Stimulated activated CD4-positive, alpha-beta T cell treated with anti-CD3 and anti-CD28 coated beads, Interleukin-1b, Interleukin-23, amount 100 ng/mL, for 4 hours (primary cell): ENCODE measurements around the gene LIX1.
"Not testable (repeated sequence)": the region's sequence is repeated elsewhere in the genome, so short reads cannot be mapped to it uniquely, and the experiment has no call there.

Source experiments
- DNase-seq, 2 donors: peaks; one replicate each; pipeline ENCODE4 v3.0.0-alpha.2; 2020; ENCODE audit warnings: low read depth in 2 of 2

The LIX1 gene

GRCh38 chr5:97141539-97141938, 872 bp downstream of the LIX1 start:
- DNase-seq = no peak

- no peak for DNase-seq
Measured at GRCh38 chr5:97141031-97141430, 1.4 kb downstream of the LIX1 start.

GRCh38 chr5:97140250-97140649, 2.2 kb downstream of the LIX1 start:
- DNase-seq = not testable (repeated sequence)

- DNase-seq = no peak
Measured at GRCh38 chr5:97136475-97136874, 5.9 kb downstream of the LIX1 start.

- no peak for DNase-seq
Measured at GRCh38 chr5:97135868-97136267, 6.5 kb downstream of the LIX1 start.

- no peak for DNase-seq
Measured at GRCh38 chr5:97134634-97135033, 7.8 kb downstream of the LIX1 start.

- no peak for DNase-seq
Measured at GRCh38 chr5:97133101-97133500, 9.3 kb downstream of the LIX1 start.

GRCh38 chr5:97131921-97132320, 10.5 kb downstream of the LIX1 start:
- no peak for DNase-seq

GRCh38 chr5:97131139-97131710, 11.2 kb downstream of the LIX1 start:
- no peak for DNase-seq

- no peak for DNase-seq
Measured at GRCh38 chr5:97127727-97128126, 14.7 kb downstream of the LIX1 start.

GRCh38 chr5:97125125-97125683, 17.2 kb downstream of the LIX1 start:
- DNase-seq = no peak

GRCh38 chr5:97124335-97124734, 18.1 kb downstream of the LIX1 start:
- no peak for DNase-seq

- DNase-seq = no peak
Measured at GRCh38 chr5:97121848-97122247, 20.6 kb downstream of the LIX1 start.

- no peak for DNase-seq
Measured at GRCh38 chr5:97120195-97120594, 22.2 kb downstream of the LIX1 start.

GRCh38 chr5:97119007-97119390, 23.4 kb downstream of the LIX1 start:
- no peak for DNase-seq

- no peak for DNase-seq
Measured at GRCh38 chr5:97118261-97119006, 24.0 kb downstream of the LIX1 start.

GRCh38 chr5:97115932-97116331, 26.5 kb downstream of the LIX1 start:
- no peak for DNase-seq

GRCh38 chr5:97112230-97112629, 30.2 kb downstream of the LIX1 start:
- DNase-seq = no peak

- DNase-seq = no peak
Measured at GRCh38 chr5:97111616-97112015, 30.8 kb downstream of the LIX1 start.

GRCh38 chr5:97111004-97111403, 31.4 kb downstream of the LIX1 start:
- no peak for DNase-seq

- no peak for DNase-seq
Measured at GRCh38 chr5:97107318-97107717, 35.1 kb downstream of the LIX1 start.

GRCh38 chr5:97106216-97106581, 36.2 kb downstream of the LIX1 start:
- DNase-seq = no peak

- no peak for DNase-seq
Measured at GRCh38 chr5:97105501-97106215, 36.8 kb downstream of the LIX1 start.
